ENCODE data around the gene CACNA2D3.
"Not testable (repeated sequence)": the region's sequence is repeated elsewhere in the genome, so short reads cannot be mapped to it uniquely, and the experiment has no call there.

The CACNA2D3 gene

GRCh38 chr3:54116129-54116528 lies 6.2 kb upstream of the CACNA2D3 start:
- not testable (repeated sequence) for H3K4me3 ChIP-seq (ENCODE audit: low read length); H3K9me3 ChIP-seq (ENCODE audit: low read length); H3K36me3 ChIP-seq (ENCODE audit: insufficient read depth, low read length); H2AFZ ChIP-seq (ENCODE audit: low read depth, low read length); H3K4me1 ChIP-seq (ENCODE audit: insufficient read depth, low read length)
- peaks cover 25% of the 10 kb centered on the region for H3K27me3 ChIP-seq (ENCODE audit: insufficient read depth, low read length)

- Histone ChIP-seq H3K4me3 (ENCODE audit: low read length) (no peak overlapping the region), H3K4me1 (ENCODE audit: insufficient read depth, low read length) (peaks cover 8% of the 10 kb centered on the region), H3K9me3 (ENCODE audit: low read length) (no peaks in the 10 kb centered on the region), H3K36me3 (ENCODE audit: insufficient read depth, low read length) (no peaks in the 10 kb centered on the region), H2AFZ (ENCODE audit: low read depth, low read length) (no peak overlapping the region), H3K27me3 (ENCODE audit: insufficient read depth, low read length) (peaks cover 65% of the 10 kb centered on the region)
Measured at GRCh38 chr3:54120657-54121413, 1.5 kb upstream of the CACNA2D3 start.

- H3K27me3 ChIP-seq (ENCODE audit: insufficient read depth, low read length), result peaks cover 70% of the 10 kb centered on the region
- peaks cover 8% of the 10 kb centered on the region for H3K4me1 ChIP-seq (ENCODE audit: insufficient read depth, low read length)
- H2AFZ ChIP-seq (ENCODE audit: low read depth, low read length), result peak overlapping the region; percentile 68
Measured at GRCh38 chr3:54121414-54122323, 683 bp upstream of the CACNA2D3 start.

GRCh38 chr3:54123003-54123775 lies 837 bp downstream of the CACNA2D3 start:
- peaks cover 8% of the 10 kb centered on the region for H3K4me1 ChIP-seq (ENCODE audit: insufficient read depth, low read length)
- no peak overlapping the region for H3K4me3 ChIP-seq (ENCODE audit: low read length)

More at GRCh38 chr3:54121414-54122323, 683 bp upstream of the CACNA2D3 start:
- no peaks in the 10 kb centered on the region for H3K9me3 ChIP-seq (ENCODE audit: low read length)
- H3K36me3 ChIP-seq (ENCODE audit: insufficient read depth, low read length), result no peaks in the 10 kb centered on the region
- H3K4me3 ChIP-seq (ENCODE audit: low read length), result peak overlapping the region; percentile 36

GRCh38 chr3:54123776-54124196 lies 1.4 kb downstream of the CACNA2D3 start:
- Histone ChIP-seq H3K4me3 (ENCODE audit: low read length) (no peak overlapping the region), H3K27me3 (ENCODE audit: insufficient read depth, low read length) (peaks cover 73% of the 10 kb centered on the region), H3K9me3 (ENCODE audit: low read length) (no peaks in the 10 kb centered on the region), H2AFZ (ENCODE audit: low read depth, low read length) (no peak overlapping the region), H3K36me3 (ENCODE audit: insufficient read depth, low read length) (no peaks in the 10 kb centered on the region), H3K4me1 (ENCODE audit: insufficient read depth, low read length) (peaks cover 8% of the 10 kb centered on the region)

More at GRCh38 chr3:54123003-54123775, 837 bp downstream of the CACNA2D3 start:
- Histone ChIP-seq H3K36me3 (ENCODE audit: insufficient read depth, low read length) (no peaks in the 10 kb centered on the region), H3K27me3 (ENCODE audit: insufficient read depth, low read length) (peaks cover 75% of the 10 kb centered on the region), H3K9me3 (ENCODE audit: low read length) (no peaks in the 10 kb centered on the region), H2AFZ (ENCODE audit: low read depth, low read length) (no peak overlapping the region)

GRCh38 chr3:54125300-54125699 lies 2.9 kb downstream of the CACNA2D3 start:
- Histone ChIP-seq H3K36me3 (ENCODE audit: insufficient read depth, low read length) (no peaks in the 10 kb centered on the region), H2AFZ (ENCODE audit: low read depth, low read length) (no peak overlapping the region), H3K27me3 (ENCODE audit: insufficient read depth, low read length) (peaks cover 70% of the 10 kb centered on the region), H3K4me1 (ENCODE audit: insufficient read depth, low read length) (peaks cover 8% of the 10 kb centered on the region), H3K4me3 (ENCODE audit: low read length) (no peak overlapping the region), H3K9me3 (ENCODE audit: low read length) (no peaks in the 10 kb centered on the region)

GRCh38 chr3:54126551-54126950 lies 4.2 kb downstream of the CACNA2D3 start:
- Histone ChIP-seq H2AFZ (ENCODE audit: low read depth, low read length) (no peak overlapping the region), H3K9me3 (ENCODE audit: low read length) (no peaks in the 10 kb centered on the region), H3K27me3 (ENCODE audit: insufficient read depth, low read length) (peaks cover 58% of the 10 kb centered on the region), H3K36me3 (ENCODE audit: insufficient read depth, low read length) (no peaks in the 10 kb centered on the region), H3K4me1 (ENCODE audit: insufficient read depth, low read length) (peaks cover 2% of the 10 kb centered on the region), H3K4me3 (ENCODE audit: low read length) (no peak overlapping the region)

- peaks cover 54% of the 10 kb centered on the region for H3K27me3 ChIP-seq (ENCODE audit: insufficient read depth, low read length)
- no peak overlapping the region for H2AFZ ChIP-seq (ENCODE audit: low read depth, low read length)
- H3K4me1 ChIP-seq (ENCODE audit: insufficient read depth, low read length), result no peaks in the 10 kb centered on the region
- H3K36me3 ChIP-seq (ENCODE audit: insufficient read depth, low read length), result no peaks in the 10 kb centered on the region
- H3K4me3 ChIP-seq (ENCODE audit: low read length), result no peak overlapping the region
- H3K9me3 ChIP-seq (ENCODE audit: low read length), result no peaks in the 10 kb centered on the region
Measured at GRCh38 chr3:54127499-54128056, 5.2 kb downstream of the CACNA2D3 start.

- no peaks in the 10 kb centered on the region for H3K9me3 ChIP-seq (ENCODE audit: low read length)
- H3K27me3 ChIP-seq (ENCODE audit: insufficient read depth, low read length), result peaks cover 29% of the 10 kb centered on the region
Measured at GRCh38 chr3:54131026-54131605, 8.8 kb downstream of the CACNA2D3 start.

GRCh38 chr3:54131890-54132289 lies 9.5 kb downstream of the CACNA2D3 start:
- H3K36me3 ChIP-seq (ENCODE audit: insufficient read depth, low read length), result no peaks in the 10 kb centered on the region
- H3K27me3 ChIP-seq (ENCODE audit: insufficient read depth, low read length), result peaks cover 27% of the 10 kb centered on the region
- no peaks in the 10 kb centered on the region for H3K4me1 ChIP-seq (ENCODE audit: insufficient read depth, low read length)
- no peak overlapping the region for H3K4me3 ChIP-seq (ENCODE audit: low read length)
- no peaks in the 10 kb centered on the region for H3K9me3 ChIP-seq (ENCODE audit: low read length)
- H2AFZ ChIP-seq (ENCODE audit: low read depth, low read length), result no peak overlapping the region

More at GRCh38 chr3:54131026-54131605, 8.8 kb downstream of the CACNA2D3 start:
- Histone ChIP-seq H2AFZ (ENCODE audit: low read depth, low read length) (no peak overlapping the region), H3K4me3 (ENCODE audit: low read length) (no peak overlapping the region), H3K36me3 (ENCODE audit: insufficient read depth, low read length) (no peaks in the 10 kb centered on the region), H3K4me1 (ENCODE audit: insufficient read depth, low read length) (no peaks in the 10 kb centered on the region)

- Histone ChIP-seq H3K4me1 (ENCODE audit: insufficient read depth, low read length) (no peaks in the 10 kb centered on the region), H3K27me3 (ENCODE audit: insufficient read depth, low read length) (peaks cover 24% of the 10 kb centered on the region), H3K36me3 (ENCODE audit: insufficient read depth, low read length) (no peaks in the 10 kb centered on the region), H3K4me3 (ENCODE audit: low read length) (no peak overlapping the region), H3K9me3 (ENCODE audit: low read length) (no peaks in the 10 kb centered on the region), H2AFZ (ENCODE audit: low read depth, low read length) (no peak overlapping the region)
Measured at GRCh38 chr3:54132685-54133084, 10.3 kb downstream of the CACNA2D3 start.

GRCh38 chr3:54133196-54133595 lies 10.8 kb downstream of the CACNA2D3 start:
- Histone ChIP-seq H3K4me3 (ENCODE audit: low read length) (no peak overlapping the region), H2AFZ (ENCODE audit: low read depth, low read length) (no peak overlapping the region), H3K4me1 (ENCODE audit: insufficient read depth, low read length) (no peaks in the 10 kb centered on the region), H3K27me3 (ENCODE audit: insufficient read depth, low read length) (peaks cover 24% of the 10 kb centered on the region), H3K36me3 (ENCODE audit: insufficient read depth, low read length) (no peaks in the 10 kb centered on the region), H3K9me3 (ENCODE audit: low read length) (no peaks in the 10 kb centered on the region)
